ENCODE data around the gene CNIH3.

Gene CNIH3

DNA sequence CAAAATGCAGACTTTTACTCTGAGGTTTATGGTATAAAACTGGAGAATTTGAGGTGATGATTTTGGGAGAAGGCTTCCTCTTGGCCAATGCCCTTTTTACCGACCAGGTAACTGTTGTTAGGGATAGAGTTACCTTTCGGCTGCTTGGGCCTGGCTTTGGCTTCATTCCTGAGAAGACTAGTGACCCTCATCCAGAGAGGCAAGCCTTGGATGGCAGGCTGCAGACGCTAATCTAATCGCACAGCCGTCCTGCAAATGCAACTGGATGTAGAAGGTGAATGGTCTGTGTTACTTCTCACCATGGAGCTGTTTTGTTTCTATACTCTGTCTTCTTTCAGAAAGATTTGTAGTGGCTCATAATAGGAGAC is 124.6 kb downstream of the CNIH3 start:
- TF ChIP-seq, protein P1, sequence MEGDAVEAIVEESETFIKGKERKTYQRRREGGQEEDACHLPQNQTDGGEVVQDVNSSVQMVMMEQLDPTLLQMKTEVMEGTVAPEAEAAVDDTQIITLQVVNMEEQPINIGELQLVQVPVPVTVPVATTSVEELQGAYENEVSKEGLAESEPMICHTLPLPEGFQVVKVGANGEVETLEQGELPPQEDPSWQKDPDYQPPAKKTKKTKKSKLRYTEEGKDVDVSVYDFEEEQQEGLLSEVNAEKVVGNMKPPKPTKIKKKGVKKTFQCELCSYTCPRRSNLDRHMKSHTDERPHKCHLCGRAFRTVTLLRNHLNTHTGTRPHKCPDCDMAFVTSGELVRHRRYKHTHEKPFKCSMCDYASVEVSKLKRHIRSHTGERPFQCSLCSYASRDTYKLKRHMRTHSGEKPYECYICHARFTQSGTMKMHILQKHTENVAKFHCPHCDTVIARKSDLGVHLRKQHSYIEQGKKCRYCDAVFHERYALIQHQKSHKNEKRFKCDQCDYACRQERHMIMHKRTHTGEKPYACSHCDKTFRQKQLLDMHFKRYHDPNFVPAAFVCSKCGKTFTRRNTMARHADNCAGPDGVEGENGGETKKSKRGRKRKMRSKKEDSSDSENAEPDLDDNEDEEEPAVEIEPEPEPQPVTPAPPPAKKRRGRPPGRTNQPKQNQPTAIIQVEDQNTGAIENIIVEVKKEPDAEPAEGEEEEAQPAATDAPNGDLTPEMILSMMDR (IDR thresholded peaks at IDR 0.05; ENCODE audit: low read depth, low read length), result no peak
- DNase-seq (ENCODE audit: extremely low read depth, low read depth), result no peak

DNA sequence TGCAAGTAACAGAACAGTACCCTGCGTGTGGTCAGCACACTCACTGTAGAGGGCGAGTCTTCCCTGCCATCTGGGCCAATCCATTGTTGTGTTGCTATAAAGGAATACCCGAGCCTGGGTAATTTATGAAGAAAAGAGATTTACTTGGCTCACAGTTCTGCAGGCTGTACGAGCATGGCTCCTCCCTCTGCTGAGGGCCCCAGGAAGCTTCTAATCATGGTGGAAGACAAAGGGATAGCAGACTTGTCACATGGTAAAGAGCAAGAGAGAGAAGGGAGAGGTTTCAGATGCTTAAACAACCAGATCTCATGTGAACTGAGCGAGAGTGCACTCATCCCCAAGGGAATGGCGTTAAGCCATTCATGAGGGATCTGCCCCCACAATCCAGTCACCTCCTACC is 126.2 kb downstream of the CNIH3 start:
- DNase-seq (ENCODE audit: extremely low read depth, low read depth), result no peak
- TF ChIP-seq, protein P1 (IDR thresholded peaks at IDR 0.05; ENCODE audit: low read depth, low read length), result no peak

DNA sequence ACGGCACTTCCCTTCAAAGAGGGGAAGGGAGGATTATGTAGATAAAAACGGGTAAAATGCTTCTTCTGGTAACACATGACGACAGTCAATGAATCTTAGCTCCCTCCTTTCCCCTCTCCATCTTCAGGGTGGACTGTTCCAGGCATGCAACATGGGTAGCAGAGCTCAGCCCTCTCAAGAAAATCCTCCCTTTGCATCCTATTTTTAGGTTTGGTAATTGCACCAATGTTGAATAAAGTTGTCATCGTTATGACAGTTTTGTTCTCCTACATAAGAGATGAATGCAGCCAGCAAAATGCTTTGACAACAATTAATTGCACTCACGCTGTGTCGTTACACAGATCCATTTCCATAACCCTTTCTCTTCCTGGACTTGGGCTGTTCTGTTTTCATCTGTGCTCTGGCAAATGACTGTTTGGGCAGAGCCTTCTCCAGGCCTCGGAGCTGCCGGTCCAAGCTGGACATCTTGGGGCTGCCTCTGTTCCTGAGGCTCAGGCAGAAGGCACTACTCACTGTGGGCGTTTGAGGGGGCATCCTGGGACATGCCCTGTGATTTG is 127.6 kb downstream of the CNIH3 start:
- TF ChIP-seq, protein P1 (IDR thresholded peaks at IDR 0.05; ENCODE audit: low read depth, low read length), result no peak
- DNase-seq (ENCODE audit: extremely low read depth, low read depth), result no peak

DNA sequence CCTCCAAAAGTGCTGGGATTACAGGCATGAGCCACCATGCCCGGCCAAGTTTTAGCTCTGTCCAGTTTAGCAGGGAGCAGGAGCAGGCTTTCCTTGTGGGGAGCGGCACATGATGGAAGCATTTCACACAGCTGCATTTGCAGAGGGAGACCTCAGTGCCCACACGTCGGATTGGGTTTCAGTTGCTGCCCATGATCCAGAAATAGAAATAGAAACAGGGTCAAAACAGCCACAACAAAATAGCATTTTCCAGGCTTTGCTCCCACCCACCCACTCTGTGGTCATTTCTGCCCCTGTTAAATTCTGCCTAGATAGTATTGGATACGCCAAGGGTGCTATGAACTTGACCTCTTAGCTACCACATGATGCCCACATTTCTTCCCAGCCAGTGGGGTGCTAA is 128.4 kb downstream of the CNIH3 start:
- TF ChIP-seq, protein P1 (IDR thresholded peaks at IDR 0.05; ENCODE audit: low read depth, low read length), result no peak
- no peak for DNase-seq (ENCODE audit: extremely low read depth, low read depth)

DNA sequence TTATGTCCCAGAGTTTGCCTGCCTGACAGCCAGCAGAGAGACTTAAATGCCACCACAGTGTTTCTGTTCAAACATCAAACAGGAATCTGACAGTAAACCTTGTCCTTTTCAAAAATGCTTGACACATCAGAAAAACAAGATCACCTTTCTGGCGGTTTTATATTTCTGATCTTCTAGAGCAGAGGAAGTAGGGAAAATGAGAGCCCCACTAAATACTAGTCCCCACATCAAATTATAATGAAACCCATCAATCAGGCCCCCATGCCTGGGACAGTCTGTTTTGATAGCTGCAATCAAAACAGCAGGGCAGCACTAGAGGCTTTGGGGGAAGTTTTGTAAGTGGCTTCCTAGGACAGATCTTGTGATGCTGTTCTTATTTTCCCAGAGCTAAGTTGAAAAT is 129.3 kb downstream of the CNIH3 start:
- TF ChIP-seq, protein P1 (IDR thresholded peaks at IDR 0.05; ENCODE audit: low read depth, low read length), result no peak
- DNase-seq (ENCODE audit: extremely low read depth, low read depth), result no peak

DNA sequence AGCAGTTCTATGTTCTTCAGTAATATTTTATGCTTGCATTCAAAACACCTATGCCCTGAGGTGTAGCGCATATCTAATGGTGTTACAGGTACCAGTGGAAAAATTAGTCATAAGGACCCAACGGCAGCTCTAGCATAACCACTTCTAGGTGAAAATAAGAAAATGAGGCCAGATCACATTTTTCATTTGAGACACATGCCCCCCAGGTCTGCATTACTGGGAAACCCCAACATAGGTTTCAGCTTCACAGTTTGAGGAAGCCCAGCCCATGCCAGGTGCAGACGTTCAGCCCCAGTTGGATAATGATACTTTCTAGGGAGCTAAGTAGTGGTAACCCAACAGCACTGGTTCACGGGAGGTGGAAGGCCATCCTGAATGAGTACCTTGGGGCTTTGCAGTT is 129.8 kb downstream of the CNIH3 start:
- no peak for DNase-seq (ENCODE audit: extremely low read depth, low read depth)
- TF ChIP-seq, protein P1 (IDR thresholded peaks at IDR 0.05; ENCODE audit: low read depth, low read length), result no peak

DNA sequence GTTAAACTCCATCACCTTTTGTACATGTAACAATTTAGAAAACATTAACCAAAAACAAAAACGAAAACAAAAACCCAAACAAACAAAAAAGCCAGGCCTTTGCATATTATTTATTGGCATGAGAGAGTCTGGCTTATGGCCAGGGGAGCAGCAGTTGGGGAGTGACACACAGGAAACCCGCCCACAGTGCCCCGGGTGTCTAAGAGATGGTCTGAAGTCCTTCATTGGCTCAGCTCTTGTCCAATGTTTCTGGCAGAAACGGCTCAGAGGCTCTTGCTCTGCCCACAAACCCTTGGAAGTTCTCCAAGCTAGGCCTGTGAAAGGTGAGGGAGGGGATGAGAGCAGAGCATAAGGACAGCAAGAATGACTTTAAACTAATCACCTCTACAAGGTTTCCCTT is 131.5 kb downstream of the CNIH3 start:
- TF ChIP-seq, protein P1 (IDR thresholded peaks at IDR 0.05; ENCODE audit: low read depth, low read length), result no peak
- no peak for DNase-seq (ENCODE audit: extremely low read depth, low read depth)
